Fibroblast of villous mesenchyme (primary cell): Measurements from ENCODE around the gene ACTN4. TPM values are rescaled to one million over a fixed set of nuclear protein-coding genes. Genes with fewer than 3 reads are reported as not detected.

Source experiments
- DNase-seq: peaks from one replicate; pipeline ENCODE4 v3.0.0-alpha.2; 2010; ENCODE audit warnings: low read depth
- H3K4me3 ChIP-seq: 2 replicates; pipeline ENCODE4 v1.5.1; 2011; ENCODE audit warnings: low read depth, mild to moderate bottlenecking, low read length
- total RNA-seq: library from RNA; depleted of rRNA; stranded (reverse); fragments of >200 nt; gene quantifications from 2 replicates; pipeline ENCODE4 v1.2.3, GENCODE V29; 2012
- TF ChIP-seq, protein P1 (sequence below): IDR thresholded peaks from 2 replicates; pipeline ENCODE4 v1.5.1; 2012; ENCODE audit warnings: low read depth, mild to moderate bottlenecking, low read length; ENCODE audit not compliant: insufficient read depth

The ACTN4 gene
- total RNA-seq, 1 donor = 456 TPM

- H3K4me3 ChIP-seq = no peak overlapping the region
- no peak for DNase-seq
- TF ChIP-seq, protein P1, sequence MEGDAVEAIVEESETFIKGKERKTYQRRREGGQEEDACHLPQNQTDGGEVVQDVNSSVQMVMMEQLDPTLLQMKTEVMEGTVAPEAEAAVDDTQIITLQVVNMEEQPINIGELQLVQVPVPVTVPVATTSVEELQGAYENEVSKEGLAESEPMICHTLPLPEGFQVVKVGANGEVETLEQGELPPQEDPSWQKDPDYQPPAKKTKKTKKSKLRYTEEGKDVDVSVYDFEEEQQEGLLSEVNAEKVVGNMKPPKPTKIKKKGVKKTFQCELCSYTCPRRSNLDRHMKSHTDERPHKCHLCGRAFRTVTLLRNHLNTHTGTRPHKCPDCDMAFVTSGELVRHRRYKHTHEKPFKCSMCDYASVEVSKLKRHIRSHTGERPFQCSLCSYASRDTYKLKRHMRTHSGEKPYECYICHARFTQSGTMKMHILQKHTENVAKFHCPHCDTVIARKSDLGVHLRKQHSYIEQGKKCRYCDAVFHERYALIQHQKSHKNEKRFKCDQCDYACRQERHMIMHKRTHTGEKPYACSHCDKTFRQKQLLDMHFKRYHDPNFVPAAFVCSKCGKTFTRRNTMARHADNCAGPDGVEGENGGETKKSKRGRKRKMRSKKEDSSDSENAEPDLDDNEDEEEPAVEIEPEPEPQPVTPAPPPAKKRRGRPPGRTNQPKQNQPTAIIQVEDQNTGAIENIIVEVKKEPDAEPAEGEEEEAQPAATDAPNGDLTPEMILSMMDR = no peak
These were observed 87.2 kb downstream of the ACTN4 start for GRCh38 chr19:38734426-38735256.

DNA sequence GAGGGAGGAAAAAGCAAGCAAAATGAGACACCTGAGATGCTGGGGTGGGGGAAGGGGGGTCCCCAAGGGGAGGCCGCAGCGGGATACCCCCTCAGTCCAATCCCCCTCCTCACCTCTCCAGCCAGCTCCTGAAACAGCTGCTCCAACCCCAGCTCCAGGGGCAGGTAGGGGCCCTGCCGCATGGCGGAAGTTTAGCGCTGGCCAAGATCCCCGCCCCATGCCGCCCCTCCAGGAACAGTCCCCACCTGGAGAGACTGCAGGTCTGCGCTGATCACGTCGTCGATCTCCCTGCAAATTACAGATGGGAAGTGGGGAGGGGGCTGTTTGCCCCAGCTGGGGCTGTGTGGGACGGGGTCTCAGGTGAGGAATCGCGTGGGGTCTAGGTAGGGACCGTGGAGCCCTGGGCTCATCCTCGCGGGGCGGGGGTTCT, 87.8 kb downstream of the ACTN4 start:
- no peak for DNase-seq
- TF ChIP-seq, protein P1 = no peak
- H3K4me3 ChIP-seq = no peak overlapping the region

- DNase-seq = peak; percentile 36
- TF ChIP-seq, protein P1 = no peak
- H3K4me3 ChIP-seq = peak overlapping the region; percentile 42
These were observed 88.6 kb downstream of the ACTN4 start for GRCh38 chr19:38736036-38736412.

DNA sequence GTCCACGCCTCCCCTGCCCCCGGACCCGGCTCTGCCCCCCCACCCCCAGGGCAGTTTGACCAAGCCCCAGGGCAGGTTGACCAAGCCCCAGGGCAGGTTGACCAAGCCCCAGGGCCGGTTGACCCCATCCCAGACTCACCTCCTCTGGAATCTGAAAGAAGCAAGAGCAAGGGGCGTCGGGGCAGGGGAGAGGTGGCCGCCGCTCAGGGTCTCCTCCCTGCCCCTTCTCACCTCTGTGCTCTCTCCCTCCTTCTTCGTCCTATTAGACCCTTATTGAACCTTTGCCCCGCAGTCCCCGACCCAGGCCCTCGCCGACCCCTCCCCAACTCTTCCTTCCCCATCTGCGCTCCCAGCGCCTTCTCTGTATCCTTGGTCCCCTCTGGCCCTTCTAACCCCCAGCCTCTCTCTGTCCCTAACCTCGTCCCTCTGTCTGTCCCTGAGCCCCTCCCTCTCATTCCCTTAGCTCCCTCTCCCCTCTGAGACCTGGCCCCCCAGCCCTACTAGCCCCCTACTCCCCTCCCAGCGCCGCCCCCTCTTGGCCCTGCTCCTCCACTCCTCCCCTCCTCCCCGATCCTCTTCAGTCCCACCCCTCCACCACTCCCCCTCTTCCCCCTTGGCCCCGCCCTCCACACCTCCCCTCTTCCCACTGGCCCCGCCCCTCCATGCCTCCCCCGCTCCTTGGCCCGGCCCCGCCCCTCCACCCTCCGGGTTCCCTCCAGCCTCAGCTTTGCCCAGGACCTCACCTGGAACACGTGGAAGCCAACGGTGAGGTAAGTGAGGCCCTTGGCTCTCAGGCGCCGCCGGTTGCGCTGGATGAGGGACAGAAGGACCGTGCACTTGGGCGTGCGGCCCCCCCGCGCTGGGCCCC, 89.2 kb downstream of the ACTN4 start:
- DNase-seq = no peak
- peak overlapping the region; percentile 42 for H3K4me3 ChIP-seq
- TF ChIP-seq, protein P1 = no peak

GRCh38 chr19:38737281-38737865, 89.9 kb downstream of the ACTN4 start:
- no peak for DNase-seq
- TF ChIP-seq, protein P1 = no peak
- H3K4me3 ChIP-seq = no peak overlapping the region

GRCh38 chr19:38737921-38738737, 90.7 kb downstream of the ACTN4 start:
- H3K4me3 ChIP-seq = no peak overlapping the region
- TF ChIP-seq, protein P1 = no peak
- no peak for DNase-seq
